SU-DHL-6 (cell line): ENCODE data around the gene CHI3L2.

Experiments used
- CTCF ChIP-seq: fragments of 200-600 bp; sonication (generic); IDR thresholded peaks from one replicate; pipeline ENCODE4 v1.5.1; 2017; ENCODE audit warnings: antibody characterized with exemption, mild to moderate bottlenecking, low read length, moderate library complexity; ENCODE audit not compliant: insufficient read depth, poor library complexity, severe bottlenecking
- EZH2phosphoT487 ChIP-seq: fragments of 200-600 bp; sonication (generic), shearing (Covaris generic); conservative IDR thresholded peaks from 2 replicates; pipeline ENCODE4 v1.6.1; 2018; ENCODE audit warnings: mild to moderate bottlenecking, antibody characterized with exemption, low read length, moderate library complexity, mixed read lengths

DNA sequence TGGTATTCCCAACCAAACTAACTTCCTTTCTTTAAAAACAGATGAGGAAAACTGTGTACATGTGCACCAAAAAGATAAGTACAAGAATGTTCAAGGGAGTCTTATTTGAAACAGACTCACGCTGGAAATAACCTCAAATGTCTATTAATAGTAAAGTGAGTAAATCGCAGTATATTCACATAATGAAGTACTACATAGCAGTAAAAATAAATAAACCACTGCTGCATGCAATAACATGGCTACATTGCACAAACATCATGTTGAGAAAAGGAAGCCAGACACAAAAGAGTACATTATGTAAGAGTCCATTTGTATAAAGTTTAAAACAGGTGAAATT is 21.8 kb upstream of the CHI3L2 start:
- no peak for TF ChIP-seq CTCF
- no peak for TF ChIP-seq EZH2phosphoT487
